GM18526 (cell line): ENCODE measurements around the gene LRRC9.

Experiments
- POLR2A ChIP-seq: IDR thresholded peaks from 3 replicates; pipeline ENCODE4 v1.6.1; 2011; ENCODE audit not compliant: insufficient read length; ENCODE audit errors: extremely low read depth

LRRC9 gene

GRCh38 chr14:59926534-59926933 lies 6.6 kb downstream of the LRRC9 start:
- no peak for TF ChIP-seq POLR2A

- TF ChIP-seq POLR2A, result no peak
Measured at GRCh38 chr14:59931237-59931636, 11.3 kb downstream of the LRRC9 start.

GRCh38 chr14:59936145-59936544 lies 16.2 kb downstream of the LRRC9 start:
- TF ChIP-seq POLR2A, result no peak

DNA sequence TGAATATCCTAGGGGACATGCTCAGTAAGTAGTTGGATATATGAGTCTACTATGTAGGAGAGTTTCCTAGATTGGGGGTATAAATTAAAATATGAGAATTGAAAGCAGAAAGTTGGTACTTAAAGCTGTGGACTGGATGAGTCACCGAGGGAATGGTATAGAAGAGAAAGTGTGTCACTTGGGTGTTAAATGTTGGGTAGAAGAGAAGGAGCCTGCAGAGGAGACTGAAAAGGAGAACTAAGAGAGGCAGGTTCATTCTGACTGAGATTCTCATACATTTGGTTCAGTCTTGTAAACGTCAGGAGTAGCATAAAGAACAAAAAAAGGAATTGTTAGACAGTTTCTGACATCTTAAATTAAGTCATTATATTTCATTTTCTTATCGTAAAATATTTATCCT lies 19.9 kb downstream of the LRRC9 start:
- TF ChIP-seq POLR2A, result no peak

DNA sequence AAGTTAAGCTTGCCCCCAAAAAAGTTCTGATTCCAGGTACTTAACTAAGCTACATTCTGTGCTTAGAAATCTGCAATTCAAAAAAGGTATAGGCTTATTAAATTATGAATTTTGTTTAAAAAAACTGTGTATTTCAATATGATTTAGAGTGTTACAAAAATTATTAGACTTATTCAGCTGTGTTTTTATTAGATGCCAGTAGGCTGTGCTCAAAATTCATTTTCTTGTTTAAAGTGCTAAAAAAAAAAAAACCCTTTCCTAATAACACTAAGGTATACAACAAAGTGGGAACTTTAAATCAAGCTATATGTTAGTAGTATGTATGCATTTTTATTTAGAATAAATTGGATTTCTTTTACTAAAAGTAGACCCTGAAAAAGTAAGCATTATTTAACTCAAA lies 25.0 kb downstream of the LRRC9 start:
- no peak for TF ChIP-seq POLR2A

- no peak for TF ChIP-seq POLR2A
Measured at GRCh38 chr14:59959668-59960067, 39.7 kb downstream of the LRRC9 start.

GRCh38 chr14:59961518-59962062 lies 41.6 kb downstream of the LRRC9 start:
- TF ChIP-seq POLR2A, result no peak

GRCh38 chr14:59964251-59965007 lies 44.5 kb downstream of the LRRC9 start:
- no peak for TF ChIP-seq POLR2A

DNA sequence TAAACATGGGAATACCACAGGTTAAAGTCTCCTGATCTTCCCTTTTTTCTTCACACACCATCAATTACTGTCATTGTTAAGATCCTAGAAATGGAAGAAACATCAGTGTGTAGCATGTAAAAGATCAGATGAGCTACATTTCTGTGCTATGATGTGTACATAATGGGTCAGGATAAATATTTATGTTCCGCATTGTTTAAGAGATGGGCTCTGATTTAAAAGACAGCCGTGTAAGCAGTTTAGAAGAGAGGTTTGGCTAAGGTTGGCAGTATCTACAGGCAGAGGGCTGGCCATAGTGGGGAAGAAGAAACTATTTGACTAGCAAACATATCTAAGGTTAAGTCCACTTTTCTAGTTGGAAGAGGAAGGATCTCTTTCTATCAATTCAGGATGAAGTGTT lies 49.4 kb downstream of the LRRC9 start:
- no peak for TF ChIP-seq POLR2A

DNA sequence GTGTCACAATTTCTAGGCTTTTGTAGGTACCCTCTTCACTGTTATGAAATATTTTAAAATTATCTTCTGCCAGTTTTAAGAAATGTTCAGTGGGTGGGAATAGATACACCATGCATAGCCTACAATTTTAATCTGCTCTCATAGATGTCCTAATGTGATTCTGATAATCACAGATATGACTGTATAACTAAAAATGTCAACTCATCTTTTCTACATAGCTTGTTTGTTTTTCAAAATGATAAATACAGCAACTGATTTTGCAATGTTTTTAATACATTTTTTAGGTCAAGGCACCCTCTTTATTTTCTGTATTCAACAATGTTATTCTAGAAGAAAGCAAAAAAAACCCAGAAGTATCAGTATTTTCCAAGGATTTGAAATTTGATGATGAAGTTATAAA lies 61.6 kb downstream of the LRRC9 start:
- TF ChIP-seq POLR2A, result no peak

DNA sequence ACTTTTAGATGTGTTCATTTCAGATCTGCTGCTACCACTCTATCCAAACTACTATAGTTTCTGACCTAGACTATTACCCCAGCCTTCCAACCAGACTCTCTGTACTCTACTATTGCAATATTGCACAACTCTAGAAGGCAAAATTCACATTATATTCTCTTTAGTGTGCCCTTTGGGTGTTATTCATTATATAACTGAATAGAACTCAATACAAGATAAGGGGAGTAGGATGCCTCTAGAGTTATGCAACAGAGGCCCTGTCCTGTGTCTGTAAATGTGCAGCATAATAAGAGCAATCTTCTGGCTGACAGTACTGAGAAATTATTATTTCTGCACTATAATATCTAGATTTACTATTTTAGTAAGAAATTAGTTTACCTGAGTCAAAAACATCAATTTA lies 63.1 kb downstream of the LRRC9 start:
- no peak for TF ChIP-seq POLR2A

- TF ChIP-seq POLR2A, result no peak
Measured at GRCh38 chr14:59986556-59987059, 66.7 kb downstream of the LRRC9 start.

- TF ChIP-seq POLR2A, result no peak
Measured at GRCh38 chr14:59997449-59997848, 77.5 kb downstream of the LRRC9 start.

- TF ChIP-seq POLR2A, result no peak
Measured at GRCh38 chr14:59997966-59998365, 78.0 kb downstream of the LRRC9 start.

DNA sequence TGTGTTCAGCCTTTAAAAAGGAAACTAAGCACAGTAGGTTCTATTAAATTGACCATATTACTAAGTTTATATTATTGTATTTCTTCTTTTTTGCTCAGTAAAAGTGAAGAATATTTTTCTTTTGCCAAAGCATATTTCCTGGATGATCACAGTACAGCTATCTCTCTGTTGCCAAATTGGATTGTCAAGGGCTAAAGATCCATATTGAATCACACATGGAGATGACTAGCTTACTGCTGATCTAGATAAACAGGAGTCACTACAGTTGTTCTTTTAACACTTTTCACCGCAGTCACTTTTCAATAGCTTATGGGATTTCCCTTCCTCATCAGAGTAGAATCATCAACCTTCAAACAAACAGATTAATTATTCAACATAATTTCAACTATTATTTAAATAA lies 78.6 kb downstream of the LRRC9 start:
- no peak for TF ChIP-seq POLR2A

- TF ChIP-seq POLR2A, result no peak
Measured at GRCh38 chr14:60002819-60003492, 83.0 kb downstream of the LRRC9 start.
